Ascending aorta (tissue), 2 donors: Measurements from ENCODE around the gene SIRT4. TPM values are rescaled to one million over a fixed set of nuclear protein-coding genes. Genes with fewer than 3 reads are reported as not detected.
A peak's percentile ranks its signal among the peaks of the same experiment; 100 is the strongest.
"Not testable (repeated sequence)": the region's sequence is repeated elsewhere in the genome, so short reads cannot be mapped to it uniquely, and the experiment has no call there.

ENCODE experiments used
- DNase-seq, 2 donors: peaks; one replicate each; pipeline ENCODE4 v3.0.0-alpha.2; 2019; ENCODE audit warnings: low spot score in 2 of 2
- H3K27ac ChIP-seq, 2 donors: fragments of 200-600 bp; sonication (generic); one replicate each; pipeline ENCODE4 v1.5.1; 2016 to 2017; ENCODE audit warnings: mild to moderate bottlenecking in 1 of 2
- H3K27me3 ChIP-seq: fragments of 200-600 bp; sonication (generic); one replicate; pipeline ENCODE4 v1.5.1; 2017
- H3K36me3 ChIP-seq, 2 donors: fragments of 200-600 bp; sonication (generic); one replicate each; pipeline ENCODE4 v1.5.1; 2016
- H3K4me1 ChIP-seq, 2 donors: fragments of 200-600 bp; sonication (generic); one replicate each; pipeline ENCODE4 v1.5.1; 2016 to 2017; ENCODE audit warnings: mild to moderate bottlenecking in 1 of 2
- H3K4me3 ChIP-seq, 2 donors: fragments of 200-600 bp; sonication (generic); one replicate each; pipeline ENCODE4 v1.5.1; 2016 to 2017; ENCODE audit warnings: mild to moderate bottlenecking in 1 of 2
- H3K9me3 ChIP-seq, 2 donors: fragments of 200-600 bp; sonication (generic); one replicate each; pipeline ENCODE4 v1.5.1; 2016
- intact Hi-C: fragments of 100-400 bp; cut with DNase I; formaldehyde crosslinking; loops from one replicate; pipeline ENCODE4 v1.15.1; 2023
- total RNA-seq: library from RNA; depleted of rRNA; stranded (reverse); fragments of >200 nt; gene quantifications from one replicate; pipeline ENCODE4 v1.1.0, GENCODE V29; 2016
- TF ChIP-seq, protein P1 (sequence below), 3 experiments: fragments of 200-600 bp in 2 of 3; fragments of 450-650 bp in 1 of 3; sonication (generic) in 2 of 3; IDR thresholded peaks; one replicate each; pipeline ENCODE4 v1.5.1; 2016 to 2019; ENCODE audit warnings: antibody characterized with exemption in 3 of 3, mild to moderate bottlenecking in 1 of 3, moderate library complexity in 1 of 3

The SIRT4 gene
- total RNA-seq, 1 donor from 2014 or later, result not detected

DNA sequence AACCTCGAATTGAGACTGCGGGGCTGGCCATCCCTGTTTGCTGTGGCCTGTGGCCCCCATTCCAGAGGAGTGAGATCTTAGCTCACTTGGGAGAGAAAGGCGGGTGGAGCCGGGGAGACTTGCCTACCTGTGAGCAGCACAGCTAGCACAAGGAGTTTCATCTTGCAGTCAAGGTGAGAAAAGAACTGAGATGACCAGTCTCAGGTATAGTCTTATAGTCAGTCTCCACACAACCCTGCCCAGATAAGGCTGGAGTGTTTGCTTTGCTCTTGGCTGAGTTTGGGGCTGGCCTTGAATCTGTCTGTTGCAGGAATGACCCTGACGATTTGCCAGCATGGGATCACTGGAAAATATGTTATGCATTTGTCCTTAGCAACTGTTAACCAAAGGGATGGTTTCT, 25.5 kb downstream of the SIRT4 start, which contains the start of gene PLA2G1B:
TSS of gene PLA2G1B (minus strand) at position 187 of the 400 bp plus-strand sequence. CDS start at position 161, 26 bp downstream.
- Histone ChIP-seq H3K9me3 (no peaks in the 10 kb centered on the region), H3K36me3 (no peaks in the 10 kb centered on the region), H3K27ac (no peak within 1 kb of the TSS), H3K4me1 (peaks cover 0 to 2% of the 10 kb centered on the region in 2 donors), H3K27me3 (no peaks in the 10 kb centered on the region), H3K4me3 (no peak within 1 kb of the TSS)
- DNase-seq, result no peak
- TF ChIP-seq, protein P1, sequence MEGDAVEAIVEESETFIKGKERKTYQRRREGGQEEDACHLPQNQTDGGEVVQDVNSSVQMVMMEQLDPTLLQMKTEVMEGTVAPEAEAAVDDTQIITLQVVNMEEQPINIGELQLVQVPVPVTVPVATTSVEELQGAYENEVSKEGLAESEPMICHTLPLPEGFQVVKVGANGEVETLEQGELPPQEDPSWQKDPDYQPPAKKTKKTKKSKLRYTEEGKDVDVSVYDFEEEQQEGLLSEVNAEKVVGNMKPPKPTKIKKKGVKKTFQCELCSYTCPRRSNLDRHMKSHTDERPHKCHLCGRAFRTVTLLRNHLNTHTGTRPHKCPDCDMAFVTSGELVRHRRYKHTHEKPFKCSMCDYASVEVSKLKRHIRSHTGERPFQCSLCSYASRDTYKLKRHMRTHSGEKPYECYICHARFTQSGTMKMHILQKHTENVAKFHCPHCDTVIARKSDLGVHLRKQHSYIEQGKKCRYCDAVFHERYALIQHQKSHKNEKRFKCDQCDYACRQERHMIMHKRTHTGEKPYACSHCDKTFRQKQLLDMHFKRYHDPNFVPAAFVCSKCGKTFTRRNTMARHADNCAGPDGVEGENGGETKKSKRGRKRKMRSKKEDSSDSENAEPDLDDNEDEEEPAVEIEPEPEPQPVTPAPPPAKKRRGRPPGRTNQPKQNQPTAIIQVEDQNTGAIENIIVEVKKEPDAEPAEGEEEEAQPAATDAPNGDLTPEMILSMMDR (IDR thresholded peaks at IDR 0.05), result no peak
- intact Hi-C loops, result loop anchor here (10.0 kb wide), 1 partner anchor 317 kb away; the partner anchor contains the start of gene CABP1

DNA sequence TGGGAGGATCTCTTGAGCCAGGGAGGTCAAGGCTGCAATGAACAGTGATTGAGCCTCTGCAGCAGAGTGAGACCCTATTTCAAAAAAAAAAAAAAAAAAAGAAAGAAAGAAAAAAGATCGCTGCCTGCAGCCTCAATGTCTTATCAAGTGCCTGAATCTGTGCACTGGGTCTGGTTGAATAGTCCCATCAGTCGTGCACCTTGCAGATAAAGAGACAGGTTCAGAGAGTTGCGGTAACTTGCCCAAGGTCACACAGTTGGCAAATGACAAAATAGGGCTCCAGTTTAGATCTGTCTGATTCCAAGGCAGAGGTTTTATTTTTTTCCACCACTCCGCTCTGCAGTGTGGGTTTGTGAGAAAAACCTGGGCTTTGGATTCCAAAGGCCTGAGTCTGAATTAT, 26.1 kb downstream of the SIRT4 start:
- H3K27ac ChIP-seq, result no peak overlapping the region
- H3K9me3 ChIP-seq, result no peaks in the 10 kb centered on the region
- DNase-seq, result no peak
- intact Hi-C loops, result loop anchor here (10.0 kb wide), 1 partner anchor 317 kb away; the partner anchor contains the start of gene CABP1
- H3K36me3 ChIP-seq, result no peaks in the 10 kb centered on the region
- H3K4me3 ChIP-seq, result no peak overlapping the region
- H3K4me1 ChIP-seq, result peaks cover 0 to 2% of the 10 kb centered on the region in 2 donors
- no peaks in the 10 kb centered on the region for H3K27me3 ChIP-seq
- TF ChIP-seq, protein P1 (IDR thresholded peaks at IDR 0.05), result no peak

DNA sequence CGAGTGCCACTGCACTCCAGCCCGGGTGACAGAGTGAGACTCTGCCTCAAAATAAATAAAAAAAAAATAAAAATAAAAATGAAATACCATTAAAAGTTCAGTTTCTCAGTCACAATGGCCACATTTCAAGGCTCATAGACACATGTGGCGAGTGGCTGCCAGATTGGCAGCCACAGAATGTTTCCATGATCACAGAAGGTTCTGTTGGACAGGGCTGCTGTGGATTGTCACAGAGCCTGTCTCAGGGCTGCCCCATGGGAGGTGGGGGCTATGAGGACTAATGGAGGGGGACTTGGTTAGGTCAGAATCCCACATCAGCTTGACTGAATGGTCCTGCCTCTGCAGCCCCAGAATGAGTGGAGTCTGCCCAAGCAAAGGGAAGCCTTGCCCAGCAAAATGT, 29.3 kb downstream of the SIRT4 start:
- DNase-seq, result no peak
- Histone ChIP-seq H3K4me3 (no peak overlapping the region), H3K9me3 (no peaks in the 10 kb centered on the region), H3K36me3 (no peaks in the 10 kb centered on the region), H3K4me1 (no peaks in the 10 kb centered on the region), H3K27me3 (no peaks in the 10 kb centered on the region), H3K27ac (no peak overlapping the region)
- intact Hi-C loops, result no loop called here
- TF ChIP-seq, protein P1 (IDR thresholded peaks at IDR 0.05), result no peak

DNA sequence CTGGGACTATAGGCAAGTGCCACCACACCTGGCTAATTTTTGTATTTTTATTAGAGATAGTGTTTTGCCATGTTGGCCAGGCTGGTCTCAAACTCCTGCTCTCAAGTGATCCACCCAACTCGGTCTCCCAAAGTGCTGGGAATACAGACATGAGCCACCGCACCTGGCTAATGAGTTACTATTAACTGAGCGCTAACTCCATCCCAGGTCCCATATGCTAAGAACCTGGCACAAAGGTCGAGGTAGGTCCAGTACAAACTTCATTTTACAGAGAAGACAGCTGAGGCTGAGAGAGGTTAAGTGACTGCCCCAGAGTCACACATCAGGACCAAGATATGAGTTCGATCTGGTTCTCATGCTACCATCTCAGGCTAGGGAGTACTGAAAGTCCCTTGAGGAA, 29.9 kb downstream of the SIRT4 start:
- no peak for DNase-seq
- intact Hi-C loops, result no loop called here
- Histone ChIP-seq H3K27ac (no peak overlapping the region), H3K36me3 (no peaks in the 10 kb centered on the region), H3K4me1 (no peaks in the 10 kb centered on the region), H3K9me3 (no peaks in the 10 kb centered on the region), H3K27me3 (no peaks in the 10 kb centered on the region), H3K4me3 (no peak overlapping the region)
- TF ChIP-seq, protein P1 (IDR thresholded peaks at IDR 0.05), result no peak

DNA sequence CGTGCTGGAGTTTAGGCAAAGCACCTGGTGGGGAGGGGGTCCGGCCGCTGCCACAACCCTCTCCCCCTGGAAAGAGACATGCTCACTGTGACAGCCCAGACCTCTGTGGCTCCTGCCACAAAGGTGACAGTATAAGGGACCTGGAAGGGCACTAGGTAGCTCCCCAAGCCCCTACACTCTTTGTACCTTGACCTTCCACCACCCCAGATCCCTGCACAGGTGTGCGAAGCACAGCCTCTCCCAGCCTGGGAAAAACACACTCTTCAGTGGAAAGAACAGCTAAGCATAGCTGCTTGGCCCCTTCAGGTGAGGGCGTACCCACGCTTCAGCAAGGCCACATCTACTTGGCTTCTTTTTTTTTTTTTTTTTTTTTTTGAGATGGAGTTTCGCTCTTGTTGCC, 30.4 kb downstream of the SIRT4 start:
- Histone ChIP-seq H3K27me3 (no peaks in the 10 kb centered on the region), H3K9me3 (no peaks in the 10 kb centered on the region), H3K4me1 (no peaks in the 10 kb centered on the region), H3K4me3 (no peak overlapping the region), H3K36me3 (no peaks in the 10 kb centered on the region), H3K27ac (no peak overlapping the region)
- DNase-seq, result no peak
- intact Hi-C loops, result no loop called here
- TF ChIP-seq, protein P1 (IDR thresholded peaks at IDR 0.05), result no peak

DNA sequence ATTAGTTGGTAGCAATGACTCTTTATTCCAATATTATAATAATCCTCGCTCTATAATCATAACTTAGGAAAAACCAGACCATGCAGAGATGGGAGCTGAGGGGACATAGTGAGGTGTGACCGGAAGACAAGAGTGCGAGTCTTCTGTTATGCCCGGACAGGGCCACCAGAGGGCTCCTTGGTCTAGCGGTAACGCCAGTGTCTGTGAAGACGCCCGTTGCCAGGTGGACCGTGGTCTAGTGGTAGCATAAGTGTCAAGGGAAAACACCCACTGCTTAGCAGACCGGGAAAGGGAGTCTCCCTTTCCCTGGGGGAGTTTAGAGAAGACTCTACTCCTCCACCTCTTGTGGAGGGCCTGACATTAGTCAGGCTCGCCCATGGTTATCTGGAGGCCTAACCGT, 33.3 kb downstream of the SIRT4 start:
- not testable (repeated sequence) for H3K27ac ChIP-seq, H3K9me3 ChIP-seq, H3K27me3 ChIP-seq, H3K36me3 ChIP-seq, H3K4me1 ChIP-seq, H3K4me3 ChIP-seq
- peak in 1 of 2 donors; percentile 71 for DNase-seq
- TF ChIP-seq, protein P1 (IDR thresholded peaks at IDR 0.05), result peak; percentile 14 to 65 (median 61)
- intact Hi-C loops, result loop anchor here (2.0 kb wide), 1 partner anchor 95 kb away; no protein-coding TSS in a partner anchor

DNA sequence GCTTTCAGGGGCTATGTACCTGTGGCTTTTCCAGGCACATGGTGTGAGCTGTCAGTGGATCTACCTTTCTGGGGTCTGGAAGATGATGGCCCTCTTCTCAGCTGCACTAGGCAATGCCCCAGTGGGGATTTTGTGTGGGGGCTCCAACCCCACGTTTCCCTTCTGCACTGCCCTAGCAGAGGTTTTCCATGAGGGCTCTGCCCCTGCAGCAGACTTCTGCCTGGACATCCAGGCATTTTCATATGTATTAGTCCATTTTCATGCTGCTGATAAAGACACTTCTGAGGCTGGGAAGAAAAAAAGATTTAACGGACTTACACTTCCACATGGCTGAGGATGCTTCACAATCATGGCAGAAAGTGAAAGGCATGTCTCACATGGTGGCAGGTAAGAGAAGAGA, 34.3 kb downstream of the SIRT4 start:
- H3K27ac ChIP-seq, H3K27me3 ChIP-seq, H3K4me3 ChIP-seq, H3K36me3 ChIP-seq, intact Hi-C loops, H3K4me1 ChIP-seq, H3K9me3 ChIP-seq, DNase-seq: not testable (repeated sequence)
